NCI-H524 (cell line): ENCODE results near the gene NPLOC4.
A peak's percentile ranks its signal among the peaks of the same experiment; 100 is the strongest.

Experiments
- DNase-seq, 2 experiments: peaks; one replicate each; lab custom pipeline; 2025; lab: John Stamatoyannopoulos, UW

Gene NPLOC4

DNA sequence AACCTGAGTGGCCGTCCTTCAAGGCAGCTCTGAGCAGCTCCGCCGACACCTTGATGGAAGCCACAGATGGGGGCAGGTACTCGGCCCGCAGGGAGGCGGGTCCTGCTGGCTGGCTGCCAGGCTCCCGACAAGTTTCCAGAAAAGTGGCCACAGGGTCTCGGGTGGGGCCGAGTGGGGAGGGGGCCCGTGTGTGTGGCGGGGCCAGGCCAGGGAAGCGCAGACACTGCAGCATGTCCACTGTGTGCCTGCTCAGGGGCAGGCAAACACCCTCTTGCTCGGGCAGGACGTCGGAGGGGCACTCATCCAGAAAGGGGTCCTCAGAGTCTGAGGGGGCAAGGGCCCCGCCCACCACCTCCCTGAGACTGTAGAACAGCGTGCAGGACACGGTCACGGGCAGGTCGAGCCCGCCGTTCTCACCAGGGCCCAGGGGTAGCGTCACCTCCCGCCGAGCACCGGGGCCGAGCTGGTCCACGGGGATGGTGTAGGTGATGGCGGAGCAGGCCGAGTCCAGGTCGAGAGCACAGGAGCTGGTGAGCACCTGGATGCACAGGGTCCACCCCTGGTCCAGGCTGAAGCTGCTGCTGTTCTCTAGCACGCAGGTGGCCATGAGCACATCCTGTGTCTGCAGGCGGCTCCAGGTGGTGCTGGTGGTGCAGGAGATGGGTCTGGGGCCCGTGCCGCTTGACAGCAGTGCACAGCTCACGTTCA, 89.9 kb downstream of the NPLOC4 start:
- DNase-seq = no peak

DNA sequence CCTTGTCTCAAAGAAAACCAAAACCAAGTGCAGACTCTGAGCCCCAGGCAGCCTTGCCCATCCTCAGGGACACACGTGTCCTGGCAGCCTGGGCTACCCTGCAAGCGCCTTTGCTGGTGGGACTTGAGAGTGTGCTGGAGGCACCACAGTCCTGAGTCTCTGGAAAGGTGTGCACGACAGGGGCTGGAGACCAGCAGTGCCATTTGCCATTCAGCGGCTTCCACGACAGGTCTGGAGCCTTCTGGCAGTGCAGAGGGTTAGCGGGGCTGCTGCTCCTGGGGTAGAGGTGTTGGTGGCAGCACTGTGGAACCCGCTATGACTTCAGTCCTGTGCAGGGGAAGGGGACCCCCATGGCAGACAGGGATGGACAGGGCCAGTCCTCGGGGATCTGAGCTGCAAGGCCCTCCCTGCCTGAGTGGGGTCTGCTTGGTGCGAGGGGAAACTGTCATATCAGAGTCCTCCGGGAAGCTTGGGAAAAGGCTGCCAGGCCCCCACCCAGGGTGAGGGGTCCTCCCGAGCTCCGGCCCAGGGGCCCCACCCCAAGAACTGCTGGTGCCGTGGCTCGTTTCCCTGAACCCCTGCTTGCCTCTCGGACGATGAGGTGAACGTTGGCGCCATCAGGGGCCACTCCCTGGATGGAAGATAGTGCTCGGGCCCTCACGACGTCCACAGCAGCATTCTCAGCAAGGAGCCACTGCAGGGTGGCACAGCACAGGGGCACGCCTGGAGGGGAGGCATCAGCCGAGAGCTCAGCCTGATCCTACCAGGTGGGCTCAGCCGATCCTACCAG, 91.6 kb downstream of the NPLOC4 start:
- no peak for DNase-seq

DNA sequence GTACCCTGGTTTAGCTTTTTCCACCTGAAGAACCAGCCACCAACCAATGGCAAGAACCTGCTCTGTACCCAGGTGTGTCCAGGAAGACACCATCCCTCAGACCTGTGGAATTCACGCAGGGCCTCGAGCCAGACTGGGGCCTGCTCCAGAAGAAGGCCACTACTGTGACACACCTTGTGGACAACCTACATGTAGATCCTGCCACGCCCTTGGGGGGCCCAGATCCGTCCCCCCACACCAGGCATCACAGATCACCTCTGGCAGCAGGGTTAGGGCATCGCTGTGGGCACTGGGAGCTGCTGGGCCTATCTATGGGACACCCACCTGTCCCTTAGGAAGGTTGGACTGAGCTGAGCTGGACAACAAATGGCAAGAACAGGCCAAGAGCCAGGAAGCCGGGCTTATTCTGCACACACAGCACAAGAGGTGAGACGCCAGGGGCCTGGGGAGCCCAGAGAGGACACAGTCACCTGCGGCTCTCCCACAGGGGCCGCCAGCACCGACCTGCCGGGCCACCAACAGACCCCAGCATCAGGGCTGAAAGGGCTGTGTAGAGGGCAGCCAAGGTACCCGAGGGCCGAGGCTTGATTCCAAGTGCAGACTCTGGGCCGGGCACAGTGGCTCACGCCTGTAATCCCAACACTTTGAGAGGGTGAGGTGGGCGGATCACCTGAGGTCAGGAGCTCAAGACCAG, 92.5 kb downstream of the NPLOC4 start:
- DNase-seq = no peak

DNA sequence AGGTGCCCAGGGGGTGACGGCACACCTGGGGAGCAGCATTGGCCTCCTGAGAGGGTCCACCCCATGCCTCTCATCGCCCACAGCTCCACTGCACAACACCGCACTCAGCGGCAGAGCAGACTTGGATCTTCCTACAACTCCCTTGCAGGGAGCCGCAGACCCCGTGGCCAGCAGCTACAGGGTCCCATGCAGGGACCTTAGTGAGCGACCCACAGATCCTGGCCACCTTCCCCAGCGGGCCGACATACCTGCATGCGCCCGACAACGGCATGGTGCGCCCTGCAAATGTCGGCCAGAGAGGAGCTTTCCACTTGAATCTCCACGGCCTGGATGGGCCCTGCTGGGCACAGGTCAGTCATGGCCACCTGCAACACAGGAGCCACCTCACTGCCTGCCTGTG, 93.2 kb downstream of the NPLOC4 start:
- DNase-seq = no peak

DNA sequence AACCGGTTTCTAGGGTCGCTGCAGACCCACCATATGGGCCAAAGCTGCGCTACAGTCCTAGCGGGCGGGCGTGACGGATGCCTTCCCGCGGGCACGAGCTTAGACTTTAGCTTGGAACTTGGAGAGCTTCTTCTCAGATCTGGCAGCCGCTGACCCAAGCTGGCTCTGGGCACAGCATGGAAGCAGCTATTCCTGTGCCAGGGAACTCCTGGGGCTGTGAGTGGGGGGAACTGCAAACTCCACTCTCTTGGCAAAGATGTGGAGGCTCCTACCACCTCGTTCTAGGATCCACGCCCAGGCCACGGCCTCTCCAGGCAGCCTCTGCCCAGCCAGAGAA, 93.6 kb downstream of the NPLOC4 start:
- no peak for DNase-seq

DNA sequence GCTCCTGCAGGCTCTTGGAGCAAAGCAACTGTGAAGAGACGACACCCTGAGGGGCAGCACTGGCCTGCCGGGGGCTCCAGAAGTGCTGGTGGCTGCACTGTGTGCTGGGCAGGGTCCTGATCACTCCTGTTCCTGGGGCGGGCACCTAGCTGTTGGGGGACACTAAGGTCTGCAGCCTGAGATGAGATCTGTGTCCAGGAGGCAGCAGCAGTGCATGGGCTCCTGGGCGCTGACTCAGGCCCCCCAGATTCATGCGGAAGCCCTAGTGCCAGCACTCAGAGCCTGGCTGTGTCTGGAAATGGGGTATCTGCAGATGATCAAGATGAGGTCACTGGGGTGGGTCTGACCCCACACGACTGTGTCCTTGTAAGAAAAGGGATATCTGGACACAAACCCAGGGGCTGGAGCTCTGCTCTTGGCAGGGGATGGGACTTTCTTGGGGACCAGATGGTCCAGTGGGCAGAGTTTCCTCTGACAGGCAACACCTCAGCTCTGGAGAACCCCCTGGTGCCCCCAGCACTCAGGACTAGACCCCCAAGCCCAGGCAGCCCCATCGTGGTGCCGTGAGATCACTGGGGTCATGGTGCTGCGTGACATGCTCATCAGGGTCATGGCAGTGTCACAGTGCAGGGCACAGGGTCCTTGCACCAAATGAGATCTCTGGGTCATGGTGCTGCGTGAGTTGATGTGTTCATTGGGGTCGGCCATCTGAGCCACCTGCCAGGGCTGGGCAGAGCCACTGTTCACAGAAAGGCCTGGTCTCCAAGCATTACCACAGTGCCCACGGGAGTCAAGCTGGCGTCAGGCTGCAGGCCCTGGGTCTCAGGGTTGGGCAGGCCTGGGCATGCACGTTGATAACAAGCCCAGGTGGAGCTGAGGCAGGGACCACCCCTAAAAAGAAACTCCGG, 94.2 kb downstream of the NPLOC4 start:
- no peak for DNase-seq

DNA sequence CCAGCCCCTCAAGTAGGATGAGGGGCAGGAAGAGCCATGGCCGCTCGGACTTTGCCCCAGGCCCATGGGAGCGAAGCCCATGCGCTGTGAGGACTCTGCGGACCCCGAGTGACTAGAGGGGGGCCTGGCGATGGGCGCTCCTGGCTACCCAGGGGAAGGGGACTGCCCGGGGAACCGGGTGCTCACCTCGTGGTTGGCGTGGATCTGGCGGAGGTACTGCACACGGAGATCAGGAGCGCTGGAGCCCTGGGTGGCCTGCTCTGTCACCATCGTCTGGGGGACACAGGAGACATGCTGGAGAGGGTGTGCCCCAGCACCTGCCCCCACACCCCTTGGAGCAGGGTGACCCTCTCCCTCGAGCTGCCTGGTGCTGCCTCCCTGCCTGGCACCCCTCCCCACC, 95.8 kb downstream of the NPLOC4 start:
- DNase-seq = no peak

DNA sequence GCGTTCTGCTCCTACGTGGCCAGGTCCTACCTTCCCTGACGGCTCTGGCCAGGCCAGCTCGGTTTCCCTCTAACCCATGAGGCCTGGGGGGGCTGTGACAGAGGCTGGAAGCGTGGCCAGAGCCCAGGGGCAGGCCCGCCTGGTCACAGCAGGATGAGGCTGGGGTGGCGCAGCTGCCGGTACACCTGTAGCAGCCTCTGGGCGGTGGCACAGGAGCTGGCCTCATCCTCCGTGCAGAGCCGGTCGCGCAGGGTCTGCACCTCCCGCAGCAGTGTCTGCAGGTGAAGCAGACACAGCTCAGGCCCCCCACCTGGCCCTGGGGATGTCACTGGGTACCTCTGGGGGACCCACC, 96.3 kb downstream of the NPLOC4 start:
- DNase-seq = no peak

DNA sequence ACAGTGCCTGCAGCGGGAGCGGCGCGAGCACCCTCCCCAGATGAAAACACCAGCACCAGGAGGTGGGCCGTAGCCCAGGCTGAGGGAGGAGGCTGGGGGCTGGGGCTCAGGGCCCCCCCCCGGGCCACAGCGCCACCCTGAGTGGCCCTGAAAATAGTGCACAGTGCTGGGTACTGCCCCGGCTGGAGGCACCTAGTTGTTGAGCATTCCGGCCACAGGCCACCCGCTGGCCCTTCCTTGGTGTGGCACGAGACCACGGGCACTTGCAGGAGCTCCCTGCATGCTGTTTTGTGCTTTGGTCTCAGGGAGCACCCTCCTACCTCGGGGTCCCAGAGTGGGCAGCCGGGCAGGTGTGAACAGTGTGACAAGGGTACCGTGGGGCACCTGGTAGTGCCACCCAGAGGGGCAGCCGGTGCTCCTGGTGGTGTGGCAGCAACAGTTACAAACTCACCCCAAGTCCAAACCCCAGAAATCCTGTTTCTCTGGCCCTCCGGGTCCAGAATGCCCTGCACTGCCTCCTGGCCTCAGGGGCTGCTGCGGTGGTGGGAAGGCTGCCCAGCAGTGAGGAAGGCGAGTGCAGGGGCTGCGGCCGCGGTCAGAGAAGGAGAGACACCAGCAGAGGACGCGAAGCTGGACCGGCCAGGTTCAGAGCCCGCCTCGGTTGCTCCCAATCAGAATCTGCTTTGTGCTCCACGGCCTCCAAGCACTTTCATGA, 96.8 kb downstream of the NPLOC4 start:
- no peak for DNase-seq

DNA sequence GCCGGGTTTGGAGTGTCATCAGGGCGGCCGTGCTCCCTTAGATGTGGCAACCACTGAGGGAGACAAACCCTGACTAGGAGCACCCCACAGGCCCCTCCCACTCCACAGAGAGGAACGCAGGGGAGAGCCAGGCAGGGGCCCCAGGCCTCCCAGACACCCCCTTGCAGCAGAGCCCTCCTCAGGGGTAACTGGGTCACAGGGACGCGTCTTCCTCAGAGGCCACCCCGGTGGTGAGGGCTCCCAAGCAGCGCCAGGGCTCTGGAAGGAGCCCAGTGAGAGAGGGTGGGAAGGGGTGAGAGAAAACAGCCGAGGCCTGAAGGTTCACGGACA, 97.4 kb downstream of the NPLOC4 start:
- no peak for DNase-seq

DNA sequence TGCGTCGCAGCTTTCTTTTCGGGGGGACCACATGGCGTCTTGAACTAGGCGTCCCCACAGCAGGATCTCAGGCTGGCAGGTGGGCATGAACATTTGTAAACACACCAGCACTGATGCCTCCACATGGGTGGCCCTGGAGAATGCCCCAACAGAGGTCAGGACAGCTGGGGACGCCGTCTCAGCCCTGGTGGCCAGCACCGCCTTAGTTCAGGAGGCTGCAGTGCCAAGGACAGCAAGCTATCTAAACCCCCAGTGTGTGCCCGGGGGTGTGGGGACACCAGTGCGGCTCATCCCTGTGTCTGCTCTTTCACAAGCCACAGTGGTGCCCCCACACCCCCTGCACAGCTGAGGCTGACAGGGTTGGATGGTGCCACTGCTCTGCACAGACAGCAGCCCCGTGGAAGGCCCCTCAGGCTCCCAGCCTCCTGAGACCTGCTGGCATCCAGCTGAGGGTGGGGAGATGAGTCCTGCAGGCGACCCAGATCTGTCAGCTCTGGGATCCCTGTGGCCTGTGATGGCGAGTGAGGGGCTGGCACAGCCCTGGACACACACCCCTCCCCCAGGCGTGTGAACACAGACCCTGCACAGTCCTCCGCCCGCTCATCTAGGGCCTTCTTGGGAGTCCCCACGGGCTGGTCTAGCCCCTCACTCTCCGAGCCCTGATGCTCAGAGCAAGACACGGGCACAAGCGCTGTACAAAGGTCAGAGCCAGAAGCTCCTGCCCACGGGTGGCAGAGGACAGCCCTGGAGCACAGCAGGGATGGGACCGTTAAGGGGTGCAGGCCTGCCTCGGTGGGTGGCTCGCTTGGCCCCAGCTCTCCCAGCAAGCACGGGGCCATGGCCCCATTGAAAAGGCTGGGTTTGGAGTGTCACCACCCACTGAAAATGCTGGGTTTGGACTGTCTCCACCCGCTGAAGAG, 98.0 kb downstream of the NPLOC4 start:
- no peak for DNase-seq

DNA sequence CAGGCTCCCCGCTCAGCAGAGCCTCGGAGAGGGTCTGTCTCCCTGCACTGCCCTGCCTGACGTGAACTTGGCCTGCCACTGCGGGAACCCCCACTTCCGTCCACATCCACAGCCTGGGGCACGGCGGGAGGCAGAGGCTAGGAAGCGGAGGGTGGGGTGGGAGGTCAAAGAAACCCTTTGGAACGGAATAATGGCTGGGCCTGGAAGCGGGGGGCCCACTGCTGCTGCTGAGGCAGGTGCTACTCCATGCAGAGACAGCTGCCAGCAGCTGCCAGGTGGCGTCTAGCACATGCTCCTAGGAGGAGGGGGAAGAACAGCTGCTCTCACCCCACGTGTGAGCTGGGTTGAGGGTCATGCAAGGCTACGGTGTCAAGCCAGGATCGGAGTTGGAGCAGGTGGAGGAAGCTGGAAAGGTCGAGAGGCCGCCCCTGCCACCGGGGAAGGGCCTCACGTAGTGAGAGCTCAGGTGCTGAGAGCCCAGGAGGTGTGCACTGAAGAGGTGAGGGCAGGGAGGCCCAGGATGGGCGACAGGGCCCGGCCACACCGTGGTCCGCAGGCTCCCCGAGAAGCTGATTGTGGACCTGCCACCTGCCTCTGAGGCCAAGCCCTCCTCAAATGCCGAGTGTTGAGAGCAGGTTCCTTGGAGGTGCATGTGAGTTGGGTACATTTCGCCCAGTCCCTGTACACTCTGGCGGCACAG, 98.9 kb downstream of the NPLOC4 start:
- DNase-seq = peak; percentile 95 to 99

DNA sequence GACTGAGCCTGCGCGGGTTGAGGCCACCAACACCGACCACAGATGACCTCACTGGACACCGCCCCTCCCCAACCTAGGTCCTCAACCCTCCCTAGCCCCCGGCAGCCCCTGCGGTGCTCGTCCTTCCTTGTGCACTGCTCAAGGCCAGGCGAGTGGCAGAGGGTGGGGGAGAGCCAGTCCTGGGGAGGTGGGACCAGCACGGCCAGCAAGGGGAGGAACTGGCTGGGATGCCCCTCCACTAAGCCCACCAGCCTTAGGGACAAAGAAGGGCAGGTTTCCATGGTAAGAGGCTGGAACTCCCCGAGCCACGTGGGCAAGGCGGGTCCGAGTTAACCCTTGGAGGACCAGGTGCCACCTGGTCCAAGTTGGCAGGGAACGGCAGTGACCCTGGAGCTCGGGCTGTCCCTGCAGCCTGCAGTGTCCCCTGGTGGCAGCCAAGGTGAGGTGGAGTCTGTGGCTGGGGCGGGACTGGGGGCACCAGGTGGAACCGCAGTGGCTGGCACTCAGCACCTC, 99.5 kb downstream of the NPLOC4 start:
- DNase-seq = peak; percentile 92 to 96

DNA sequence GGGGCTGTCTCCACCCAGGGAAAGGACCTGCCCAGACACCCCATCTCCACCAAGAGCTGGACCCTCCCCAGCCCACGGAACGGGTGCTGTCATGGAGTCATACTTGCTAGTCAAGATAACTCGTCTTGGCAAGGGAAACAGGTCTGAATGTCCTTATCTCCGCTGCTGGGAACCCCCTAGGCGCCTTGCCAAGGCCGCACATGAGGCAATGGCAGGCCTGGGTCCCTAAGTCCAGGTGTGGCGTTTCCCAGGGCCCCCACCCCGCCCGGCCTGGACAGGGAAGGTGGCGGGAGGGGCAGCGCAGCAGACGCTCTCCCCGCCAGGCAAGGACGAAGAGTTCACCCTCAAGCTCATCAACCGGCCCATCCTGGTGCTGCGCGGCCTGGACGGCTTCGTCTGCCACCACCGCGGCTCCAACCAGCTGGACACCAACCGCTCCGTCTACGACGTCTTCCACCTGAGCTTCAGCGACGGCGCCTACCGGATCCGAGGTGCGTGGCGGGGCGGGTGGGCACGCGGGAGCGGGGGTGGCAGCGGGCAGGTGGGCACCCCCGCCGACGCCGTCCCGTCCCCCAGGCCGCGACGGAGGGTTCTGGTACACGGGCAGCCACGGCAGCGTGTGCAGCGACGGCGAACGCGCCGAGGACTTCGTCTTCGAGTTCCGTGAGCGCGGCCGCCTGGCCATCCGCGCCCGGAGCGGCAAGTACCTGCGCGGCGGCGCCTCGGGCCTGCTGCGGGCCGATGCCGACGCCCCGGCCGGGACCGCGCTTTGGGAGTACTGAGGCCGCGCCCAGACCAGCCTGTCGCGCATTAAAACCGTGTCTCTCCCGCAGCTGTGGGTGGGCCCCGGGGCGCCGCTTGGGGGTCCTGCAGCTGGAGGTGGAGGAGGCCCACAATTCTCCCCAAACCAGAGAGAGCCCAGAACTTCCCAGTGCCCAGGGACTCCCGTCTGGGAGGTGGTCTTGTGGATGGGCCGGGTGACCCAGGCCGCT, 100.3 kb downstream of the NPLOC4 start:
- no peak for DNase-seq

DNA sequence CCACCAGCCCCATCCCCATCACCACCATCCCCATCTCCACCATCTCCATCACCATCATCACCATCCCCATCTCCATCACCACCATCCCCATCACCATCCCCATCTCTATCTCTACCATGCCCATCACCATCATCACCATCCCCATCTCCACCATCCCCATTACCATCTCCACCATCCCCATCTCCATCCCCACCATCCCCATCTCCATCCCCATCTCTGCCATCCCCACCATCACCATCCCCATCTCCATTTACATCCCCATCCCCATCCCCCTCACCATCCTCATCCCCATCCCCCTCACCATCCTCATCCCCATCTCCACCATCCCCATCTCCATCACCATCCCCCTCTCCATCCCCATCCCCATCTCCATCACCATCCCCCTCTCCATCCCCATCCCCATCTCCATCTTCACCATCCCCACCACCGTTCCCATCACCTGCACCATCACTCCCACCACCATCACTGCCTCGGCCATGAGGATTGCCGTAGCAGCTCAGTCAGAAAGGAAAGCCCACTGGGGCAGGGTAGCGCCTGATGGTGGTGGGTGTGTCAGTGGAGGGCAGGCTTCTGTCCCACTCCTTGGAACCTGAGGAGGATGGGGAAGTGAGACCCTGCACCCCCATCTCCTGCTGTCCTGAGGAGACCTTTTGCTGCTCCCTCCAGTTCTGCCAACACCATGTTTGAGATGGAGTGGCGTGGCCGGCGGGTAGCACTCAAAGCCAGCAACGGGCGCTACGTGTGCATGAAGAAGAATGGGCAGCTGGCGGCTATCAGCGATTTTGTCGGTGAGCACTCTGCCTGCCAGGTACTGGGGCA, 101.2 kb downstream of the NPLOC4 start:
- DNase-seq = no peak

DNA sequence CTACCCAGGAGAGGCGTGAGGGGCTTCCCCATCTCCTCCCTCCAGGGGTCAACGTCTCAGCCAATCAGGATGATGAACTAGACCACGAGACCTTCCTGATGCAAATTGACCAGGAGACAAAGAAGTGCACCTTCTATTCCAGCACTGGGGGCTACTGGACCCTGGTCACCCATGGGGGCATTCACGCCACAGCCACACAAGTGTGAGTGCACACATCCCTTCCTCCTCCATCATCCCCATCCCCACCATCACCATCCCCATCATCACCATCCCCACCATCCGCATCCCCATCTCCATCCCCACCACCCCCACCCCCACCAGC, 101.9 kb downstream of the NPLOC4 start:
- DNase-seq = no peak

DNA sequence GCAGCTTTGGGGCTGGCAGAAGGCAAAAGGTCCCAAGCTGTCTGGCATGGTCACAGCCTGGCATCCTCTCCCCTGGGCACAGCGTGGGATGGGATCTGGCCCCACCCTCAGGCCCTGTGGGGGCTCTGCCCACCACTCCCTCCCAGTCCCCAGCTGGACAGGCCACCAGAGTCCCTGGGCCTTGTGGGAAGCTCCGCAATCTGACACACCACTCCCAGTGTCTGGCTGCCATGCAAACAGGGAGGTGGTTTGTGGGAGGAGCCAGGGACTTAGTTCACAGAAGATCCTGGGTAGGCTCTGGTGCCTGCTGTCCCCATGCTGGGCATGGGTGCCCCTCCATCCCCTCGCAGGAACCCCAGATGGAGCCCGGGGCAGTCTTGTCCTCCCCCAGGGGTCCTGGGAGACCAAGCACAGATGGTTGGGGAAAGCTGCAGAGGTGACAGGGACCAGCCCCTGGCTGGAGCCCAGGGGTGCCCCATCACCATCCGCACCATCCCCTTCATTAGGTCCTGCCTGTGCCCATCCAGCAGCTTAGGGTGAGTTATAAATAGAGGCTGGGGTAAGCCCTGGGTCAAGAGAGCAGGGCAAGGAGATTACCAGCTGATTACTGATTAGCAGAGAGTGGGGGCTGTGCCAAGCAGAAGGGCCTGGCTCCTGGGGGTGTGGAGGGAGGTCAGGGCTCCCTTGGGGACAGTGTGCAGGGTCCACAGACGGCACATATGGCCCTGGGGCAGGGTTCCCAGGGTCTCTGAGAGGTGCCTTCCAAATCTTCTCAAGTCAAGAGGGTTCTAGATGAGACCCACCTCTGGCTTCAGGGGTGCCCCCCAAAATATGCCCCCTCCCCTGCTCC, 102.5 kb downstream of the NPLOC4 start:
- DNase-seq = peak; percentile 29 to 77
